ENCODE results near the gene IPO5. TPM values are rescaled to one million over a fixed set of nuclear protein-coding genes. Genes with fewer than 3 reads are reported as not detected.

The IPO5 gene
- total RNA-seq, 1 donor from 2014 or later = 727 TPM

DNA sequence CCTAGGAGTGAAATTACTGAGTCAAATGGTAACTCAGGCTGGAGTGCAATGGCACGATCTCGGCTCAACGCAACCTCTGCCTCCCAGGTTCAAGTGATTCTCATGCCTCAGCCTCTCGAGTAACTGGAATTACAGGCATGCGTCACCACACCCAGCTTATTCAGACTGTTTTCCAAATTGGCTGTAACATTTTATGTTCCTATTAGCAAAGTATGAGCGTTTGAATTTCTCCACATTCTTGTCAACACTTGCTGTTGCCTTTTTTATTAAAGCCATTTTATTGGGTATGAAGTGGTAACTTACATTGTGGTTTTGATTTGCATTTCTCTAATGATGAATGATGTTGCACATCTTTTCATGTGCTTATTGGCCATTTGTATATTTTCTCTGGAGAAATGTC is 7.9 kb downstream of the IPO5 start:
- Histone ChIP-seq H3K4me3 (no peak overlapping the region), H3K9me3 (ENCODE audit: low read depth) (no peaks in the 10 kb centered on the region), H3K27ac (no peak overlapping the region), H3F3A (ENCODE audit: low read depth) (no peaks in the 10 kb centered on the region), H4K20me1 (ENCODE audit: low read depth) (no peaks in the 10 kb centered on the region), H3K4me2 (no peak overlapping the region), H3K27me3 (no peaks in the 10 kb centered on the region), H2AFZ (replicated peaks) (no peak overlapping the region), H3K4me1 (no peaks in the 10 kb centered on the region), H3K9ac (no peak overlapping the region), H3K79me2 (ENCODE audit: low read depth) (no peaks in the 10 kb centered on the region), H3K36me3 (no peaks in the 10 kb centered on the region)
- TF ChIP-seq EZH2phosphoT487 (IDR thresholded peaks at IDR 0.05) (no peak), EZH2 (IDR thresholded peaks at IDR 0.05) (no peak)
- TF ChIP-seq, protein P1, sequence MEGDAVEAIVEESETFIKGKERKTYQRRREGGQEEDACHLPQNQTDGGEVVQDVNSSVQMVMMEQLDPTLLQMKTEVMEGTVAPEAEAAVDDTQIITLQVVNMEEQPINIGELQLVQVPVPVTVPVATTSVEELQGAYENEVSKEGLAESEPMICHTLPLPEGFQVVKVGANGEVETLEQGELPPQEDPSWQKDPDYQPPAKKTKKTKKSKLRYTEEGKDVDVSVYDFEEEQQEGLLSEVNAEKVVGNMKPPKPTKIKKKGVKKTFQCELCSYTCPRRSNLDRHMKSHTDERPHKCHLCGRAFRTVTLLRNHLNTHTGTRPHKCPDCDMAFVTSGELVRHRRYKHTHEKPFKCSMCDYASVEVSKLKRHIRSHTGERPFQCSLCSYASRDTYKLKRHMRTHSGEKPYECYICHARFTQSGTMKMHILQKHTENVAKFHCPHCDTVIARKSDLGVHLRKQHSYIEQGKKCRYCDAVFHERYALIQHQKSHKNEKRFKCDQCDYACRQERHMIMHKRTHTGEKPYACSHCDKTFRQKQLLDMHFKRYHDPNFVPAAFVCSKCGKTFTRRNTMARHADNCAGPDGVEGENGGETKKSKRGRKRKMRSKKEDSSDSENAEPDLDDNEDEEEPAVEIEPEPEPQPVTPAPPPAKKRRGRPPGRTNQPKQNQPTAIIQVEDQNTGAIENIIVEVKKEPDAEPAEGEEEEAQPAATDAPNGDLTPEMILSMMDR (IDR thresholded peaks at IDR 0.05) = no peak
- DNase-seq (ENCODE audit: low spot score) = no peak
- no peaks in the 10 kb centered on the region for H3K36me3 Mint-ChIP-seq
- no peaks in the 10 kb centered on the region for H3K4me1 Mint-ChIP-seq
- H3K27me3 Mint-ChIP-seq (ENCODE audit: insufficient read depth, low read depth) = peaks cover 5% of the 10 kb centered on the region
- H3K27ac Mint-ChIP-seq = no peak overlapping the region
- H3K4me3 Mint-ChIP-seq = no peak overlapping the region
- H3K9me3 Mint-ChIP-seq = no peaks in the 10 kb centered on the region

DNA sequence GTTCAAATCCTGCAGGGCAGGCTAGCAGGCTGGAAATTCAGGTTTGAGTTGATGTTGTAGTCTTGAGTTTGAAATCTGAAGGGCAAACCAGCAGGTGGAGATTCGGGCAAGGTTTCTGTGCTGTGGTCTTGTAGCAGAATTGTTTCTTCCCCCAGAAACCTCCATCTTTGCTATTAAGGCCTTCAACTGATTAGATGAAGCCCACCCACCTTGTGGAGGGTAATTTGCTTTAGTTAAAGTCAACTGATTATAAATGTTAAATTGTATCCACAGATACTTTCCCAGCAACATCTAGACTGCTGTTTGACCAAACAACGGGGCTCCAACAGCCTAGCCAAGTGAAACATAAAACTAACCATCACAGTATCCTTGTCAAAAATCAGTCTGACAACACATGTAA is 9.4 kb downstream of the IPO5 start:
- H3K4me3 Mint-ChIP-seq = no peak overlapping the region
- Histone ChIP-seq H3K4me2 (no peak overlapping the region), H3K27me3 (no peaks in the 10 kb centered on the region), H3K4me1 (no peaks in the 10 kb centered on the region), H3K27ac (no peak overlapping the region), H3K9ac (no peak overlapping the region), H3K9me3 (ENCODE audit: low read depth) (no peaks in the 10 kb centered on the region), H3F3A (ENCODE audit: low read depth) (no peaks in the 10 kb centered on the region), H3K79me2 (ENCODE audit: low read depth) (no peaks in the 10 kb centered on the region), H3K4me3 (no peak overlapping the region), H3K36me3 (no peaks in the 10 kb centered on the region), H2AFZ (replicated peaks) (no peak overlapping the region), H4K20me1 (ENCODE audit: low read depth) (no peaks in the 10 kb centered on the region)
- H3K27me3 Mint-ChIP-seq (ENCODE audit: insufficient read depth, low read depth) = peaks cover 2% of the 10 kb centered on the region
- TF ChIP-seq EZH2phosphoT487 (IDR thresholded peaks at IDR 0.05) (no peak), EZH2 (IDR thresholded peaks at IDR 0.05) (no peak)
- TF ChIP-seq, protein P1 (IDR thresholded peaks at IDR 0.05) = no peak
- H3K27ac Mint-ChIP-seq = no peak overlapping the region
- no peaks in the 10 kb centered on the region for H3K36me3 Mint-ChIP-seq
- DNase-seq (ENCODE audit: low spot score) = no peak
- H3K4me1 Mint-ChIP-seq = no peaks in the 10 kb centered on the region
- H3K9me3 Mint-ChIP-seq = no peaks in the 10 kb centered on the region

DNA sequence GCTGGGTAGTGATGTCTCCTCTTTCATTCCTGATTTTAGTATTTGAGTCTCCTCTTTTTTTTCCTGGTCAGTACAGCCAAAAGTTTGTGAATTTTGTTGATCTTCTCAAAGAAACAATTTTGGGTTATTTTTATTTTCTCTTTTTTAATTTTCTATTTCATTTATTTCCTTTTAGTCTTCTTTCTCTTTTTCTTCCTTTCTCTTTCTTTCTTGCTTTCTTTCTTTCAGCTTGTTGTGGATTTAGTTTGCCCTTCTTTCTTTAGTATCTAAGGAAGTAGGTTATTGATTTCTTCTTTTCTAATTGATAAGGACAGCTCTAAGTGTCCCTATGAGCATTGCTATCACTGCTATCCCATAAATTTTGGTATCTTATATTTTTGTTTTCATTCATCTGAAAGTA is 13.8 kb downstream of the IPO5 start:
- Histone ChIP-seq H2AFZ (replicated peaks) (no peak overlapping the region), H3K4me1 (no peaks in the 10 kb centered on the region), H3K79me2 (ENCODE audit: low read depth) (no peaks in the 10 kb centered on the region), H3K9ac (no peak overlapping the region), H3K27me3 (no peaks in the 10 kb centered on the region), H3K4me2 (no peak overlapping the region), H3K36me3 (no peaks in the 10 kb centered on the region), H3K9me3 (ENCODE audit: low read depth) (no peaks in the 10 kb centered on the region), H3F3A (ENCODE audit: low read depth) (peaks cover under 1% of the 10 kb centered on the region), H4K20me1 (ENCODE audit: low read depth) (no peaks in the 10 kb centered on the region), H3K27ac (no peak overlapping the region), H3K4me3 (no peak overlapping the region)
- no peak for TF ChIP-seq EZH2 (IDR thresholded peaks at IDR 0.05)
- Mint-ChIP-seq H3K9me3 (no peaks in the 10 kb centered on the region), H3K4me1 (no peaks in the 10 kb centered on the region), H3K36me3 (no peaks in the 10 kb centered on the region), H3K4me3 (no peak overlapping the region), H3K27me3 (ENCODE audit: insufficient read depth, low read depth) (no peaks in the 10 kb centered on the region), H3K27ac (no peak overlapping the region)
- no peak for DNase-seq (ENCODE audit: low spot score)

DNA sequence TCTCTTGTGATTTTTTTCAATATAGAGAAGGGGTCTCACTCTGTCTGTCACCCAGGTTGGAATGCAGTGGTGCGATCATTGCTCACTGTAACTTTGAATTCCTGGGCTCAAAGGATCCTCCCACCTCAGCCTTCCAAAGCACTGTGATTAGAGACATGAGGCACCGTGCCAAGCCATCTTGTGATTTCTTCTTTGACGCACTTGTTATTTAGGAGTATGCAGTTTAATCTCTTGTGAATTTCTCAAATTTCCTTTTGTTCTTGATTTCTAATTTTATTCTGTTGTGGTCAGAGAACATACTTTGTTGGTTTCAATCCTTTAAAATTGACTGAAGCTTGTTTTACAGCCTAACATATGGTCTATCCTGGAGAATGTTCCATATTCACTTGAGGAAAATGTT is 14.5 kb downstream of the IPO5 start:
- Mint-ChIP-seq H3K27me3 (ENCODE audit: insufficient read depth, low read depth) (no peaks in the 10 kb centered on the region), H3K9me3 (no peaks in the 10 kb centered on the region), H3K4me3 (no peak overlapping the region), H3K27ac (no peak overlapping the region), H3K36me3 (no peaks in the 10 kb centered on the region), H3K4me1 (no peaks in the 10 kb centered on the region)
- Histone ChIP-seq H3K9me3 (ENCODE audit: low read depth) (no peaks in the 10 kb centered on the region), H3K36me3 (no peaks in the 10 kb centered on the region), H3F3A (ENCODE audit: low read depth) (peaks cover 3% of the 10 kb centered on the region), H3K9ac (no peak overlapping the region), H3K27me3 (no peaks in the 10 kb centered on the region), H3K4me1 (no peaks in the 10 kb centered on the region), H2AFZ (replicated peaks) (no peak overlapping the region), H3K4me2 (no peak overlapping the region), H4K20me1 (ENCODE audit: low read depth) (no peaks in the 10 kb centered on the region), H3K79me2 (ENCODE audit: low read depth) (no peaks in the 10 kb centered on the region), H3K27ac (no peak overlapping the region), H3K4me3 (no peak overlapping the region)
- DNase-seq (ENCODE audit: low spot score) = no peak
- TF ChIP-seq EZH2phosphoT487 (IDR thresholded peaks at IDR 0.05) (no peak), EZH2 (IDR thresholded peaks at IDR 0.05) (no peak)
- TF ChIP-seq, protein P1 (IDR thresholded peaks at IDR 0.05) = no peak

Data from neural progenitor cell (in vitro differentiated cells).